K562 (cell line): ENCODE measurements around the gene KCNJ10. TPM values are rescaled to one million over a fixed set of nuclear protein-coding genes. Genes with fewer than 3 reads are reported as not detected.

Experiments used
- ATAC-seq: fragments of 200-7000 bp; cut with Tn5 transposase; 3 replicates; pipeline ENCODE4 v1.9.1; 2020; ENCODE audit warnings: moderate library complexity
- BruUV-seq: library from RNA; stranded (reverse); fragments of 400-500 nt; replicated peaks from 2 replicates; lab custom pipeline; 2021; lab: Mats Ljungman, UMichigan
- CTCF ChIA-PET: fragments of 300-600 bp; formaldehyde crosslinking; extraction: SDS; loops from one replicate; lab custom pipeline; 2021; ENCODE audit warnings: low intra/inter-chr PET ratio; lab: Yijun Ruan, JAX
- POLR2A ChIA-PET: fragments of 300-600, 350-650 bp; sonication (Branson Sonifier 250); formaldehyde crosslinking; extraction: SDS; loops from one replicate; lab custom pipeline; 2021; ENCODE audit warnings: antibody characterized with exemption, inconsistent platforms; lab: Yijun Ruan, JAX
- DNase-seq, 4 experiments: peaks; one replicate each; pipeline versions ENCODE4 v3.0.0 to v3.0.0-alpha.2; 2011 to 2018; ENCODE audit warnings: low spot score in 3 of 4, mixed read lengths in 3 of 4; ENCODE audit errors: extremely low read depth in 1 of 4
- FAIRE-seq: peaks from 2 replicates; lab custom pipeline; 2011; peaks lifted over from hg19 to GRCh38; lab: Jason Lieb, UNC
- H2AFZ ChIP-seq: 2 replicates; pipeline ENCODE4 v1.6.0; 2011; ENCODE audit warnings: low read depth, low read length, control low read depth, inconsistent platforms
- H3K27ac ChIP-seq: fragments of 200-600 bp; 3 replicates; pipeline ENCODE4 v1.8.0; 2011; ENCODE audit warnings: low read depth, mild to moderate bottlenecking, control low read depth, inconsistent platforms, low read length, moderate library complexity, mixed read lengths; ENCODE audit errors: extremely low read depth
- H3K27me3 ChIP-seq, 2 experiments: fragments of 300-600 bp in 1 of 2; 2 replicates in 1 of 2; 3 replicates in 1 of 2; pipeline versions ENCODE4 v1.6.0 to v1.8.0; 2011; ENCODE audit warnings: inconsistent platforms in 2 of 2, low read length in 2 of 2, mild to moderate bottlenecking in 1 of 2, mixed read lengths in 1 of 2, moderate library complexity in 1 of 2; ENCODE audit not compliant: control insufficient read depth in 2 of 2, insufficient read depth in 2 of 2
- H3K36me3 ChIP-seq: fragments of 300-600 bp; 3 replicates; pipeline ENCODE4 v1.8.0; 2011; ENCODE audit warnings: mild to moderate bottlenecking, low read length, inconsistent platforms; ENCODE audit not compliant: control insufficient read depth, insufficient read depth
- H3K4me1 ChIP-seq, 2 experiments: fragments of 200-600 bp in 1 of 2; replicated peaks in 1 of 2; 2 replicates in 1 of 2; 3 replicates in 1 of 2; pipeline versions ENCODE4 v1.5.1 to v1.8.0; 2011; ENCODE audit warnings: inconsistent platforms in 2 of 2, low read length in 2 of 2, mild to moderate bottlenecking in 1 of 2, mixed read lengths in 1 of 2, moderate library complexity in 1 of 2; ENCODE audit not compliant: control insufficient read depth in 2 of 2, insufficient read depth in 2 of 2
- H3K4me2 ChIP-seq: 2 replicates; pipeline ENCODE4 v1.6.1; 2011; ENCODE audit warnings: low read length, control low read depth, inconsistent platforms, mixed read lengths; ENCODE audit not compliant: insufficient read depth
- H3K4me3 ChIP-seq: fragments of 200-600 bp; sonication (generic), shearing (Covaris generic); 2 replicates; pipeline ENCODE4 v1.5.1; 2016; ENCODE audit warnings: control low read depth, inconsistent platforms
- H3K79me2 ChIP-seq: fragments of 200-600 bp; 3 replicates; pipeline ENCODE4 v1.8.0; 2011; ENCODE audit warnings: low read length, inconsistent platforms; ENCODE audit not compliant: control insufficient read depth, insufficient read depth
- H3K9ac ChIP-seq, 2 experiments: 2 replicates each; pipeline versions ENCODE4 v1.6.0 to v1.6.1; 2011; ENCODE audit warnings: low read depth in 2 of 2, low read length in 2 of 2, control low read depth in 1 of 2, inconsistent platforms in 1 of 2, mild to moderate bottlenecking in 1 of 2, mixed read lengths in 1 of 2; ENCODE audit not compliant: insufficient read depth in 1 of 2
- H3K9me1 ChIP-seq: one replicate; pipeline ENCODE4 v1.6.0; 2011; ENCODE audit warnings: inconsistent platforms, mild to moderate bottlenecking, low read length, moderate library complexity; ENCODE audit not compliant: control insufficient read depth, insufficient read depth
- H3K9me3 ChIP-seq: replicated peaks from 2 replicates; pipeline ENCODE4 v1.5.1; 2011; ENCODE audit warnings: low read depth, low read length, inconsistent platforms; ENCODE audit not compliant: control insufficient read depth, insufficient read depth
- H4K20me1 ChIP-seq: replicated peaks from 2 replicates; pipeline ENCODE4 v1.6.1; 2011; ENCODE audit warnings: low read length, inconsistent platforms, mixed read lengths; ENCODE audit not compliant: control insufficient read depth, insufficient read depth
- FOXJ3 ChIP-seq: sonication (generic); formaldehyde crosslinking; IDR thresholded peaks from 2 replicates; pipeline ENCODE4 v1.4.0; 2020; ENCODE audit warnings: mild to moderate bottlenecking, missing genetic modification reagents
- KAT8 ChIP-seq: fragments of 450-650 bp; IDR thresholded peaks from 2 replicates; pipeline ENCODE4 v1.6.1; 2016; ENCODE audit warnings: low read depth, mild to moderate bottlenecking
- NR4A1 ChIP-seq, 2 experiments: fragments of 250-450 bp in 1 of 2; fragments of 450-650 bp in 1 of 2; sonication (Bioruptor Pico) in 1 of 2; IDR thresholded peaks; 2 replicates each; pipeline versions ENCODE4 v1.4.0 to v1.6.1; 2016 to 2020; ENCODE audit warnings: mild to moderate bottlenecking in 2 of 2, missing compliant biosample characterization in 1 of 2, missing genetic modification characterization in 1 of 2, moderate library complexity in 1 of 2
- POLR2B ChIP-seq: fragments of 450-650 bp; IDR thresholded peaks from 2 replicates; pipeline ENCODE4 v1.6.1; 2018; ENCODE audit warnings: low read depth; ENCODE audit not compliant: partially characterized antibody
- POLR3A ChIP-seq: IDR thresholded peaks from 2 replicates; pipeline ENCODE4 v1.6.1; 2011; ENCODE audit warnings: borderline replicate concordance, mild to moderate bottlenecking, moderate library complexity; ENCODE audit not compliant: insufficient read length, insufficient read depth; ENCODE audit errors: extremely low read depth
- SNIP1 ChIP-seq: fragments of 450-650 bp; IDR thresholded peaks from 2 replicates; pipeline ENCODE4 v1.7.1; 2017; ENCODE audit warnings: low read depth, mild to moderate bottlenecking
- ZNF212 ChIP-seq: fragments of 450-650 bp; formaldehyde crosslinking; IDR thresholded peaks from 2 replicates; pipeline ENCODE4 v1.4.0; 2020; ENCODE audit warnings: mild to moderate bottlenecking
- ZNF707 ChIP-seq: fragments of 250-450 bp; sonication (Bioruptor Pico); conservative IDR thresholded peaks from 2 replicates; pipeline ENCODE4 v1.8.0; 2022; ENCODE audit warnings: inconsistent platforms, mild to moderate bottlenecking, moderate library complexity
- whole genome bisulfite sequencing: fragments of 100-300 bp; shearing (Covaris generic); methylation state at CpG from one replicate; pipeline ENCODE4 v1.1.6; 2016; ENCODE audit warnings: low coverage, mixed read lengths; ENCODE audit not compliant: insufficient coverage; ENCODE audit errors: missing lambda C conversion rate; 5-methylcytosine and 5-hydroxymethylcytosine counted together
- in situ Hi-C: fragments of 300-500 bp; cut with MboI; formaldehyde crosslinking; loops from 4 replicates; pipeline ENCODE4 v1.15.0; 2018; ENCODE audit warnings: inconsistent platforms, mixed read lengths
- intact Hi-C: fragments of 100-400 bp; cut with micrococcal nuclease; formaldehyde crosslinking; loops from 2 replicates; pipeline ENCODE4 v1.14.2; 2022
- polyA plus RNA-seq, 8 experiments: library from polyadenylated mRNA; depleted of rRNA in 4 of 8; stranded (reverse) in 5 of 8; unstranded in 3 of 8; fragments of >200 nt; fragmentation: Nextera tagmentation in 2 of 8; fragmentation: Illumina TruSeq in 1 of 8; extraction: Ambion mirVana in 2 of 8; extraction: Trizol in 1 of 8; gene quantifications; 2 replicates each; pipeline versions ENCODE4 v1.2.1 to v1.2.3, GENCODE V29; 2011 to 2014; ENCODE audit warnings: inconsistent platforms in 1 of 8, missing spikeins in 1 of 8
- total RNA-seq, 7 experiments: library from RNA; depleted of rRNA in 6 of 7; stranded (reverse); fragments of >200 nt in 6 of 7; fragmentation: Illumina TruSeq in 2 of 7; extraction: Trizol in 2 of 7; gene quantifications; 2 replicates each; pipeline versions ENCODE4 v1.2.1 to v1.2.3, GENCODE V29; 2011 to 2021; ENCODE audit warnings: low replicate concordance in 1 of 7
- TF ChIP-seq, protein P1 (sequence below): fragments of 250-450 bp; sonication (Bioruptor Pico); IDR thresholded peaks from 2 replicates; pipeline ENCODE4 v1.8.0; 2022; ENCODE audit warnings: inconsistent platforms, mild to moderate bottlenecking, moderate library complexity, borderline replicate concordance

Gene KCNJ10
- total and polyA plus RNA-seq, 9 of the 15 experiments (the other 6 are each of a cell fraction or from before 2014, with no cell fraction given): 0.06 to 0.11 TPM; not detected in 7

DNA sequence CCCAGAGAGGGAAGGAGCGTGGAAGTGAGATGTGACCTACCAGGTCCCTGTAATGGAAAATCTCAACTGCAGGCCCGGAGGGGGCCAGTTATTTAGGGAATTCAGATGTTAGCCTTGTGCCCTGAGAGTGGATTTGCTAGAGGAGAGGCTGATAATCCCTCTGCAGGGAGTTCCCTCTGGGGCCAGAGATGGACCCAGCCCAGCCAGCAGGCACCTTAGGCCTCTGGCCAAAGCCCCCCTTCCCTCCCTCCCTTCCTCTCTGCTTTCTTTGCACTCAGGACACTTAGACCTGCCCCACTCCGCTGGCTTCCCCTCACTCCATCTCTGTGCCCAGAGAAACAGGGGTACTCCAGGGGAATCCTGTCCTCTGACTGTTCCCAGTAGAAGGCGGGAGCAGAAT, 44.1 kb upstream of the KCNJ10 start:
- no peak overlapping the region for H3K27ac ChIP-seq
- FAIRE-seq (no peak), DNase-seq (no peak), ATAC-seq (no peak)
- H3K9ac ChIP-seq: no peak overlapping the region
- H2AFZ ChIP-seq: no peak overlapping the region
- no peaks in the 10 kb centered on the region for H3K9me1 ChIP-seq
- intact Hi-C loops: no loop called here
- no peak overlapping the region for H3K4me2 ChIP-seq
- H3K36me3 ChIP-seq: no peaks in the 10 kb centered on the region
- no TSS peak for BruUV-seq
- H4K20me1 ChIP-seq: no peaks in the 10 kb centered on the region
- H3K79me2 ChIP-seq: no peaks in the 10 kb centered on the region
- H3K27me3 ChIP-seq: peaks cover 23 to 71% of the 10 kb centered on the region in 2 experiments; a peak in 4 of 5 replicates
- no peaks in the 10 kb centered on the region for H3K9me3 ChIP-seq
- H3K4me1 ChIP-seq: no peaks in the 10 kb centered on the region; a peak in 1 of 5 replicates
- ChIA-PET CTCF (no interaction called here), POLR2A (interaction anchor here (0.6 kb wide), 1 partner anchor 213 kb away, joined by 3 read pairs; no protein-coding TSS in a partner anchor)
- in situ Hi-C loops: no loop called here
- no peak overlapping the region for H3K4me3 ChIP-seq
- TF ChIP-seq, protein P1, sequence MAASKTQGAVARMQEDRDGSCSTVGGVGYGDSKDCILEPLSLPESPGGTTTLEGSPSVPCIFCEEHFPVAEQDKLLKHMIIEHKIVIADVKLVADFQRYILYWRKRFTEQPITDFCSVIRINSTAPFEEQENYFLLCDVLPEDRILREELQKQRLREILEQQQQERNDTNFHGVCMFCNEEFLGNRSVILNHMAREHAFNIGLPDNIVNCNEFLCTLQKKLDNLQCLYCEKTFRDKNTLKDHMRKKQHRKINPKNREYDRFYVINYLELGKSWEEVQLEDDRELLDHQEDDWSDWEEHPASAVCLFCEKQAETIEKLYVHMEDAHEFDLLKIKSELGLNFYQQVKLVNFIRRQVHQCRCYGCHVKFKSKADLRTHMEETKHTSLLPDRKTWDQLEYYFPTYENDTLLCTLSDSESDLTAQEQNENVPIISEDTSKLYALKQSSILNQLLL (CRISPR knock-in tag): no peak
- TF ChIP-seq NR4A1 (CRISPR knock-in tag; IDR thresholded peaks at IDR 0.05): no peak
- TF ChIP-seq NR4A1 (tag; IDR thresholded peaks at IDR 0.05): no peak
- no peak for TF ChIP-seq SNIP1
- no peak for TF ChIP-seq ZNF212 (CRISPR knock-in tag)
- no peak for TF ChIP-seq POLR2B
- TF ChIP-seq KAT8: no peak
- TF ChIP-seq FOXJ3 (CRISPR knock-in tag): no peak
- TF ChIP-seq ZNF707 (CRISPR knock-in tag): no peak
- no peak for TF ChIP-seq POLR3A
- WGBS: 13% methylated on average over 4 of the region's 4 CpGs
